HEK293 (cell line): ENCODE results near the gene ETV4.

Source experiments
- CTCF ChIA-PET: fragments of 350-600 bp; formaldehyde crosslinking; extraction: SDS; loops from one replicate; lab custom pipeline; 2021; ENCODE audit warnings: antibody characterized with exemption; lab: Yijun Ruan, JAX
- POLR2A ChIA-PET: fragments of 300-600 bp; formaldehyde crosslinking; extraction: SDS; loops from one replicate; lab custom pipeline; 2020; ENCODE audit warnings: antibody characterized with exemption, inconsistent platforms; lab: Yijun Ruan, JAX
- H3K27ac ChIP-seq: fragments of 200-500 bp; sonication (Bioruptor generic); 2 replicates; pipeline ENCODE4 v1.5.1; 2014; ENCODE audit warnings: low read depth, low read length, control low read depth, inconsistent platforms; ENCODE audit errors: extremely low read depth
- H3K36me3 ChIP-seq, 2 experiments: fragments of 200-500 bp in 1 of 2; sonication (Bioruptor generic) in 1 of 2; 1 replicate in 1 of 2; 2 replicates in 1 of 2; pipeline ENCODE4 v1.5.1; 2014 to 2017; ENCODE audit warnings: inconsistent platforms in 2 of 2, low read length in 2 of 2; ENCODE audit not compliant: control insufficient read depth in 2 of 2, insufficient read depth in 1 of 2
- H3K4me1 ChIP-seq: fragments of 200-500 bp; sonication (Bioruptor generic); 2 replicates; pipeline ENCODE4 v1.5.1; 2014; ENCODE audit warnings: mild to moderate bottlenecking, low read length, inconsistent platforms; ENCODE audit not compliant: control insufficient read depth, insufficient read depth
- H3K4me3 ChIP-seq: 2 replicates; pipeline ENCODE4 v1.5.1; 2011; ENCODE audit warnings: low read depth, mild to moderate bottlenecking, control low read depth, low read length, moderate library complexity
- H3K9me3 ChIP-seq: fragments of 200-500 bp; sonication (Bioruptor generic); 2 replicates; pipeline ENCODE4 v1.5.1; 2014; ENCODE audit warnings: low read depth, low read length, inconsistent platforms; ENCODE audit not compliant: control insufficient read depth, insufficient read depth
- EGR2 ChIP-seq: fragments of 450-650 bp; formaldehyde crosslinking; IDR thresholded peaks from 2 replicates; pipeline ENCODE4 v1.5.1; 2016; ENCODE audit warnings: low read depth, missing biosample characterization, missing genetic modification characterization
- FEZF1 ChIP-seq: fragments of 450-650 bp; formaldehyde crosslinking; IDR thresholded peaks from 2 replicates; pipeline ENCODE4 v1.5.1; 2016; ENCODE audit warnings: missing biosample characterization, missing genetic modification characterization
- GLIS2 ChIP-seq: fragments of 450-650 bp; formaldehyde crosslinking; IDR thresholded peaks from 2 replicates; pipeline ENCODE4 v1.5.1; 2016; ENCODE audit warnings: missing biosample characterization, missing genetic modification characterization
- KLF1 ChIP-seq: fragments of 450-650 bp; formaldehyde crosslinking; IDR thresholded peaks from 2 replicates; pipeline ENCODE4 v1.5.1; 2016; ENCODE audit warnings: missing biosample characterization, missing genetic modification characterization
- KLF17 ChIP-seq: fragments of 450-650 bp; formaldehyde crosslinking; IDR thresholded peaks from 2 replicates; pipeline ENCODE4 v1.5.1; 2016; ENCODE audit warnings: missing biosample characterization, missing genetic modification characterization
- KLF8 ChIP-seq: fragments of 450-650 bp; formaldehyde crosslinking; IDR thresholded peaks from 2 replicates; pipeline ENCODE4 v1.5.1; 2016; ENCODE audit warnings: missing biosample characterization, missing genetic modification characterization
- PRDM10 ChIP-seq: fragments of 450-650 bp; formaldehyde crosslinking; IDR thresholded peaks from 2 replicates; pipeline ENCODE4 v1.5.1; 2016; ENCODE audit warnings: missing biosample characterization, missing genetic modification characterization
- SP2 ChIP-seq: fragments of 450-650 bp; formaldehyde crosslinking; IDR thresholded peaks from 2 replicates; pipeline ENCODE4 v1.5.1; 2016; ENCODE audit warnings: missing biosample characterization, missing genetic modification characterization
- SP3 ChIP-seq: fragments of 450-650 bp; formaldehyde crosslinking; IDR thresholded peaks from 2 replicates; pipeline ENCODE4 v1.5.1; 2016; ENCODE audit warnings: missing biosample characterization, missing genetic modification characterization
- SP7 ChIP-seq: fragments of 450-650 bp; formaldehyde crosslinking; IDR thresholded peaks from 2 replicates; pipeline ENCODE4 v1.5.1; 2016; ENCODE audit warnings: missing biosample characterization, missing genetic modification characterization
- WT1 ChIP-seq: fragments of 450-650 bp; formaldehyde crosslinking; IDR thresholded peaks from 2 replicates; pipeline ENCODE4 v1.5.1; 2016; ENCODE audit warnings: missing biosample characterization, missing genetic modification characterization
- ZBTB7A ChIP-seq: fragments of 450-650 bp; formaldehyde crosslinking; IDR thresholded peaks from 2 replicates; pipeline ENCODE4 v1.5.1; 2016; ENCODE audit warnings: low read depth, missing biosample characterization, missing genetic modification characterization
- ZNF112 ChIP-seq: fragments of 450-650 bp; formaldehyde crosslinking; IDR thresholded peaks from 2 replicates; pipeline ENCODE4 v1.5.0; 2017; ENCODE audit warnings: missing biosample characterization, missing genetic modification characterization
- ZNF2 ChIP-seq: fragments of 450-650 bp; formaldehyde crosslinking; IDR thresholded peaks from 2 replicates; pipeline ENCODE4 v1.5.1; 2016; ENCODE audit warnings: missing biosample characterization, missing genetic modification characterization
- ZNF211 ChIP-seq: fragments of 450-650 bp; formaldehyde crosslinking; IDR thresholded peaks from 2 replicates; pipeline ENCODE4 v1.5.1; 2016; ENCODE audit warnings: low read depth, missing biosample characterization, missing genetic modification characterization
- ZNF335 ChIP-seq: fragments of 450-650 bp; formaldehyde crosslinking; conservative IDR thresholded peaks from 2 replicates; pipeline ENCODE4 v1.5.1; 2016; ENCODE audit warnings: missing biosample characterization, missing genetic modification characterization
- ZNF366 ChIP-seq: fragments of 450-650 bp; formaldehyde crosslinking; conservative IDR thresholded peaks from 2 replicates; pipeline ENCODE4 v1.5.1; 2016; ENCODE audit warnings: missing biosample characterization, missing genetic modification characterization
- ZNF394 ChIP-seq: fragments of 450-650 bp; formaldehyde crosslinking; IDR thresholded peaks from 2 replicates; pipeline ENCODE4 v1.5.1; 2016; ENCODE audit warnings: missing biosample characterization, missing genetic modification characterization, mild to moderate bottlenecking, moderate library complexity, borderline replicate concordance
- ZNF629 ChIP-seq: fragments of 450-650 bp; formaldehyde crosslinking; IDR thresholded peaks from 2 replicates; pipeline ENCODE4 v1.5.1; 2017; ENCODE audit warnings: missing biosample characterization, missing genetic modification characterization
- ZNF639 ChIP-seq: fragments of 450-650 bp; formaldehyde crosslinking; IDR thresholded peaks from 2 replicates; pipeline ENCODE4 v1.5.1; 2016; ENCODE audit warnings: missing biosample characterization, missing genetic modification characterization
- ZNF677 ChIP-seq: fragments of 450-650 bp; IDR thresholded peaks from 2 replicates; pipeline ENCODE4 v1.5.0; 2018; ENCODE audit warnings: missing biosample characterization, mild to moderate bottlenecking, missing genetic modification characterization, moderate library complexity
- ZNF776 ChIP-seq: fragments of 450-650 bp; formaldehyde crosslinking; IDR thresholded peaks from 2 replicates; pipeline ENCODE4 v1.5.0; 2017; ENCODE audit warnings: missing biosample characterization, missing genetic modification characterization, borderline replicate concordance
- ZSCAN18 ChIP-seq: fragments of 450-650 bp; formaldehyde crosslinking; IDR thresholded peaks from 2 replicates; pipeline ENCODE4 v1.5.1; 2016; ENCODE audit warnings: missing biosample characterization, missing genetic modification characterization

The ETV4 gene

GRCh38 chr17:43540821-43541674 is 5.1 kb downstream of the ETV4 start:
- Histone ChIP-seq H3K4me1 (peaks cover 35% of the 10 kb centered on the region), H3K36me3 (no peaks in the 10 kb centered on the region), H3K4me3 (no peak overlapping the region), H3K9me3 (no peaks in the 10 kb centered on the region), H3K27ac (no peak overlapping the region)
- POLR2A ChIA-PET = no interaction called here
- CTCF ChIA-PET = no interaction called here
- TF ChIP-seq SP2 (tag by site-specific recombination) (peak; percentile 56), KLF17 (tag by site-specific recombination) (peak; percentile 80), KLF1 (tag by site-specific recombination) (peak; percentile 97), ZSCAN18 (tag by site-specific recombination) (no peak), GLIS2 (peak; percentile 19; the same call in 1 of the 2 replicates)

- Histone ChIP-seq H3K9me3 (no peaks in the 10 kb centered on the region), H3K27ac (no peak overlapping the region), H3K4me1 (peaks cover 21% of the 10 kb centered on the region), H3K36me3 (no peaks in the 10 kb centered on the region), H3K4me3 (no peak overlapping the region)
- ChIA-PET CTCF (interaction anchor here (0.5 to 2.2 kb wide), 10 partner anchors 8 to 226 kb away, joined by 3 to 8 read pairs (median 4); no protein-coding TSS in a partner anchor), POLR2A (interaction anchor here (0.6 to 0.9 kb wide), 2 partner anchors 11 to 167 kb away, joined by 3 read pairs; no protein-coding TSS in a partner anchor)
- TF ChIP-seq ZNF2 (tag by site-specific recombination) (0 out of 2 replicates have a peak, but pooled peaks have one; percentile 15), ZNF776 (tag by site-specific recombination) (no peak), ZNF335 (tag by site-specific recombination) (peak; percentile 25; the same call in 1 of the 2 replicates), ZNF639 (0 out of 2 replicates have a peak, but pooled peaks have one; percentile 20), WT1 (tag by site-specific recombination) (peak; percentile 89), ZBTB7A (tag by site-specific recombination) (no peak), ZNF394 (tag by site-specific recombination) (peak; percentile 70; the same call in 1 of the 2 replicates), FEZF1 (tag by site-specific recombination) (peak; percentile 84), SP7 (tag by site-specific recombination) (peak; percentile 75), ZNF677 (tag by site-specific recombination) (no peak), EGR2 (tag by site-specific recombination) (no peak), ZSCAN18 (tag by site-specific recombination) (no peak), KLF8 (tag by site-specific recombination) (peak; percentile 49; the same call in 1 of the 2 replicates), ZNF211 (tag by site-specific recombination) (no peak), PRDM10 (tag by site-specific recombination) (peak; percentile 98), SP3 (tag by site-specific recombination) (0 out of 2 replicates have a peak, but pooled peaks have one; percentile 10), ZNF629 (tag by site-specific recombination) (peak; percentile 45), ZNF112 (tag by site-specific recombination) (no peak), ZNF366 (tag by site-specific recombination) (peak; percentile 66; the same call in 1 of the 2 replicates), KLF1 (tag by site-specific recombination) (0 out of 2 replicates have a peak, but pooled peaks have one; percentile 41)
These were observed 9.7 kb downstream of the ETV4 start for GRCh38 chr17:43536236-43536992.
